ENCODE measurements around the gene LDLRAD1. TPM values are rescaled to one million over a fixed set of nuclear protein-coding genes. Genes with fewer than 3 reads are reported as not detected.

Gene LDLRAD1
- total RNA-seq, 2 donors from 2014 or later: not detected

- no peak for DNase-seq (ENCODE audit: low spot score)
- intact Hi-C loops (cut with DNase I): no loop called here
Observed at GRCh38 chr1:53963460-53963859, 54.5 kb downstream of the LDLRAD1 start.

DNA sequence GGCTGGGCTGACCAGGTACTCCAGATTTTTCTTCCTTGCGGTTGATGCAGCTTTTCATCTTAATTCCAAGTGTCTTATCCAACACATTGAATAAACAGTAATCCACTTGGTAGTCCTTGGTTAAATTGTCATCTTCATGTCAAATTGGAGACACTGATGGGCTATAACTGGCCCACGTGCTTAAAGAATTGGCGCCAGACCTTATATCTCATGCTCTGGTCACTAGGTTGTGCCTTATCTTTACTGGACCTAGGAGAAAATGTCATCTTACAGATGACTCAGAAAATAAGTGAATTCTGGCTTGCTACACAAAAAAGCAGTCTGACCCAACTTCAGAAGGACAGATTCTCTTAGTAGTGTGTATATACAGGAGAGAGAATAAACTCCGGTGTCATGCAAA is 55.6 kb downstream of the LDLRAD1 start:
- DNase-seq (ENCODE audit: low spot score): no peak
- intact Hi-C loops (cut with DNase I): no loop called here

DNA sequence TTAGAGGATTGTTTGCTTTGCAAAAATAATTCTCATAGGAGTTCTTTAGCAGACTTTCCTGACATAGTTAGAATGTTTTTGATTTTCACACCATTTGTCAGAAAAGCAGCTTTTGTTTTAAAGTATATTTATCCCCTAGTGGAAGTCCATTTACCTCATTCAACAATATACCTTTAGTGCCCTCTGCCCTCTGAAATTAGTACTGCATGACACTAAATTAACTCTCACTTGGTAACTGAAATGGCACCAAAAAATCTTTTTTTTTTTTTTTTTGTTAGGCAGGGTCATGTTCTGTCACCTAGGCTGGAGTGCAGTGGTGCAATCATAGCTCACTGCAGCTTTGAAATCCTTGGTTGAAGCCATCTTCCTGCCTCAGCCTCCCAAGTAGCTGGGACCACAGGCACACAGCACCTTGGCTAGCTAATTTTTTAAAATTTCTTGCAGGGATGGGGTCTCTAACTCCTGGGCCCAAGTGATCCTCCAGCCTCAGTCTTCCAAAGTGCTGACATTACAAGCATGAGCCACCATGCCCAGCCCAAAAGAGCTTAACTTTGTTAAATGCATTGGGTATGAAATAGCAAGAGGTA is 58.2 kb downstream of the LDLRAD1 start:
- intact Hi-C loops (cut with DNase I): no loop called here
- no peak for DNase-seq (ENCODE audit: low spot score)

Small RNA genes lying within 50 kb of the gene (microRNA-seq; reads per million reads assigned to microRNA genes)
- 0.52 to 0.97 reads per million in 2 donors for gene MIR4781 (ENCODE audit: borderline microRNAs expressed in 2 of 2)

Other genes with a start within 250 kb of the LDLRAD1 start
- gene NDC1, start 179.9 kb downstream of the LDLRAD1 start, total RNA-seq: 1 to 10 TPM; 6.0 to 6.9 TPM
- gene YIPF1, start 128.4 kb downstream of the LDLRAD1 start, total RNA-seq: 10 to 100 TPM; 13.8 to 15.1 TPM
- gene DIO1, start 124.0 kb downstream of the LDLRAD1 start, total RNA-seq: not detected
- 10 to 100 TPM; 22.5 to 23.7 TPM for gene IFT25, start 72.5 kb downstream of the LDLRAD1 start, total RNA-seq
- 10 to 100 TPM; 14.2 to 17.9 TPM for gene LRRC42, start 71.8 kb downstream of the LDLRAD1 start, total RNA-seq
- 100 to 1,000 TPM; 248 to 383 TPM for gene TMEM59, start 35.0 kb upstream of the LDLRAD1 start, total RNA-seq
- 1 to 10 TPM; 4.4 to 5.7 TPM for gene TCEANC2, start 35.4 kb upstream of the LDLRAD1 start, total RNA-seq
- under 1 TPM; 0.51 to 0.86 TPM for gene CDCP2, start 134.8 kb upstream of the LDLRAD1 start, total RNA-seq
- 1 to 10 TPM; 5.0 to 6.7 TPM for gene CYB5RL, start 181.8 kb upstream of the LDLRAD1 start, total RNA-seq
- gene MRPL37, start 182.0 kb upstream of the LDLRAD1 start, total RNA-seq: 10 to 100 TPM; 40.9 to 41.9 TPM